Stimulated activated CD4-positive, alpha-beta T cell treated with anti-CD3 and anti-CD28 coated beads, Interleukin-15, amount 100 ng/mL, for 48 hours (primary cell): ENCODE measurements around the gene HMOX2.

ENCODE experiments used
- DNase-seq, 2 donors: peaks; one replicate each; pipeline ENCODE4 v3.0.0-alpha.2; 2020; ENCODE audit warnings: low read depth in 2 of 2

Gene HMOX2

DNA sequence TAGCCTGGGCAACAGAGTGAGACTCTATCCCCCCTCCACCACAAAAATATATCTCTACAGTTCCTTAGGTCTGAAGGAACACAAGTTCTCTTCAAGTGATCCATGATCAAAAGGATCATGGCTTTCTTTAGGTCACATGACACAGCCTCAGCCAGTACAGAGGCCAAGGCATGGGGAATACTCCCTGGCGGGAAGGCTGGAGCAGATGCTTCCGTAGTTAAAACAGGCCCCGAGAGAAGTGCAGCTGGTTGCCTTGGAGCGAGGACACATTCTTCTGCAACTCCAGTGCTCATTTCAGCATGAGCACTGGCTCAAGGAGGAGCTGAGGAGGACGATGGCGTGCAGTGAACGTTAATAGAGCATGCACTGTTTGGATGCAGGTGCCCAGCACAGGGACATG, 48.9 kb downstream of the HMOX2 start:
- no peak for DNase-seq

DNA sequence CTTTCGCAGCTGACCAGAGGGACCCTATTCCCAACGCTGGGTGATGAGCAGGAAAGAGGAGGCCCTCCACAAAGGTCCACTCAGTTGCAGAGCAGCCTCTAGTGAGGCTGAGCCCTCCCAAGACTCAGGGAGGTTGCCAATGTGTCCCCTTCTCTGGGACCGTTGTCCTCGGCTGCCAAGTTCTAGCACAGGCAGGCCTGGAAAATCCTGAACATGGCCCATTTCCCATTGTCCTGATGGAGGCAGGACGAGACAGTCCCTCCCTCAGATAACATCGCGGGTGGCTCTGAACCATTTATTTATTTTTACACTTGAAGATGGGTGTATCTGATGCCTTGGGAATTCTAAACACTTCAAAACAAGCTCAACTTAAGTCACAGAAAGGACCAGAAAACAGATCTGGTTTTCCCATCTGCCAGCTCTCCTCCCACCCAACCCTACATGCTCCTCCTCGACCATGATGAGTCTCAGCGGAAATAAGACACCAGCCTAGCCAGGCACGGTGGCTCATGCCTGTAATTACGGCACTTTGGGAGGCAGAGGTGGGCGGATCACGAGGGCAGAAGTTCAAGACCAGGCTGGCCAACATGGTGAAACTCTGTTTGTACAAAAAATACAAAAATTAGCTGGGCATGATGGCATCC, 49.6 kb downstream of the HMOX2 start:
- no peak for DNase-seq

DNA sequence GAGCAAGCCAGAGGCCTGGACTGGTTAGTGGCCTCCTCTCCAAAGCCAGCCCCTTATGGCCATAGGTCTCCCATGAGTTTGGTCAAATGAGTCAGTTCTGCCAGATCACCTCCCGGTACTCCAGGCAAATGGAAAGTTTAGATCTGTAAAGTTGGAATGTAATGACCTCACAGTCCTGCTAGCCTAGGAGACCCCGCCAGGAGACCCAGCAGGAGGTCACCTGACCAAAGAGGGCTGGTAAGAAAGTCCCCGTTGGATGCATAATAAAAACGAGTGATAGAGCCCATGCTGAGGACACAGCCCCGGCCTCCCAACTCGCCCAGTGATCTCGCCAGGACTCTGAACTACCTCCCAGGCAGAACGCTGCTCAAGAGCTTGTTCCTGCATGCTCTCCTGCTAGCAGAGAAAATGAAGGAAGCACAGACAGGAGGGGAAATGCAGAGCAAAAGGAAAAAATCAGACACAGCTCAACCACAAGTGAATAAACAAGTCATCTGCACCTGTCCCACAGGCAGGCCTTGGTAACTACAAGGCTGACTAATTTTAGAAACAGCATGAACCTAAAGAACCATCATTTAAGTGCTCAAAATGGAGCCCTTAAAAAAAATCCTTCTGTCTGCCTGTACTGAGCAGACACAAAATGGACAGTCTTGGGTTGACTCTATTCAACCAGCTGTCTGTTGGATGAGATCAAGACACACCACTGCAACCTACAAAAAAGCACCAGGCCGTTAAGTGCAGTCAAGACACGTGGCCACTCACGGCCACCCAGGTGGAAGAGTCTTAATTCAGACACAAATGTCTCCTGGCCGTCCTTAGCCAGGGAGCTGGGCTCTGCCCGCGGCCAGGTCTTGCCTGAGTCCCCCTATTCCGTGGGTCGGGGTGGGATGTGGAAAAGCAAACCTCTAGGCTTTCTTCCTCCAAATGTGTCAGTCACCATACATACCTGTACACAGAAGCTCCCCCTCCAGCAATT, 53.2 kb downstream of the HMOX2 start:
- no peak for DNase-seq

DNA sequence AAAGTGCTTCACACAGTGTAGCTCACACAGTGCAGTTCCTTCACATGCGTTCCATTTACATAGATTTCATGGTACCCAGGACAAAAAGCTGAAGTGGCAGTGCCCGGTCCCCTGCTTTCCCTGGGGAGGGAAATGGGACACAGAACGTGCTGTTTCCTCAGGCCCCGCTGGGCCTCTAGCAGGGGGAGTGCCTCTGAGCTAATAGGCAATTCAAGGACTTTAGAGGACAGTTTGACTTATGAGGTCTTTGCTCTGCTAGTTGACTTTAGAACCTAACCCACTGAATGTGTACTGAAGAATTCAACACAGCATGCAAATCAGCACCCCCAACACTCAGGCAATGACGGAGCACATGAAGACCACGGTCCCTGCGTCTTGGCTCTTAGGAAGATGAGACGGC, 55.6 kb downstream of the HMOX2 start:
- DNase-seq, result no peak

DNA sequence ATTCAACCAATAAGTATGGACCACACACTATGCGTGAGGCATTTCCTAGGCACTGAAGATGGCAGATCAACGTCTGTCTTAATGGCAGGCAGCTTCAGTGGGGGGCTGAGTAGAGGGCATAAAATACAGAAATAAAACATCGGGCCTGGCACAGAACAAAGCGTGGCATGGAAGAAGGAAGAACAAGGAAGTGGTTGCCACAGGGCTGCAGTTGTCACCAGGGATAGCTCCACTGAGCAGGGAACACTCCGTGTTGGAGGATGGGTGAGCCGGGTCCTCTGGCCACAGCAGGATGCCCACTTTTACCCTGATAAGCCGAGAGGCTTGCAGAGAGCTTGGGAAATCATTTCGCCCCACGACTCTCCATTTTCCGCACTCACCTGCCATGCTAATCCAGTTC, 56.0 kb downstream of the HMOX2 start:
- no peak for DNase-seq

DNA sequence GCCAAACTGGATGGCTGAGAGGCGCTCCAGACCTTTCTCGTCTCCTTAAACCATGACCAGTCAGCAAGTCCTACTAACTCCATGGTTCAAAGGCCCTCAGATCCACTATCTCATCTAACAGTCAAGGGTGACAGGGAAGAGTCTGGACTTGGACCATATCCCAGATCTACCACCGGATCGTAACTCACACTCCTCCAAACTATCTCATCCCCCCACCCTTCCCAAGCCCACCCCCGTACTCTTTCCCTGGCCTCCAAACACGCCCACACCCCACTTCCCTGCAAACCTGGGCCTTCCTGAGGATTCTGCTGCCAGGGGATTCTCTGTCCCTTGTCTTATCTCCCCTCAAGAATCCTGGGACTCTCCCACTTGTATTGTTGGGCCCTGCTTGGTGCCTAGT, 57.3 kb downstream of the HMOX2 start:
- DNase-seq, result no peak

DNA sequence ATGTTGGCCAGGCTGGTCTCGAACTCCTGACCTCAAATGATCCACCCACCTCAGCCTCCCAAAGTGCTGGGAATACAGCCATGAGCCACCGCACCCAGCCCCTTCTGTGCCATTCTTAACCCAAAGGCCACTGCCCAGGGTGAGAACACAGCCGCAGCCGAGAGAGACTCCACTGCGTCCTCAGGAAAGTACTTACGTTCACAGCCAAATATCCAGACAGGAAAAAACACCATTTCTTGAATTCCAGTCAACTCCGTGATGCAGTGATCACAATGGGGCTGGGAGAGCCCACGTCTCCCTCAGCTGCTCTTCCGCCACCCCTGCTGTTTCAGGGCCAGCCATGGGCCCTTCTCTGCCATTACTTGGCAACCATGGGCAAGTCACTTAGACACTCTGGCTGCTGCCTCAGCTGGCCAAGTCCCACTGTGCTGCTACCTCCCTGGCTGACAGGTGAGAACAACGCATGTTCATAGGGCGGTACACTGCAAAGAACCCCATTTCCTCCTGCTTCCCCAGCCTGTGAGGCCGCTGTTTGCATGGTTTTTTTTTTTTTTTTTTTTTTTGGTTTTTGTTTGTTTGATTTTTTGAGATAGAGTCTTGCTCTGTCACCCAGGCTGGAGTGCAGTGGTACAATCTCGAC, 58.1 kb downstream of the HMOX2 start:
- no peak for DNase-seq

DNA sequence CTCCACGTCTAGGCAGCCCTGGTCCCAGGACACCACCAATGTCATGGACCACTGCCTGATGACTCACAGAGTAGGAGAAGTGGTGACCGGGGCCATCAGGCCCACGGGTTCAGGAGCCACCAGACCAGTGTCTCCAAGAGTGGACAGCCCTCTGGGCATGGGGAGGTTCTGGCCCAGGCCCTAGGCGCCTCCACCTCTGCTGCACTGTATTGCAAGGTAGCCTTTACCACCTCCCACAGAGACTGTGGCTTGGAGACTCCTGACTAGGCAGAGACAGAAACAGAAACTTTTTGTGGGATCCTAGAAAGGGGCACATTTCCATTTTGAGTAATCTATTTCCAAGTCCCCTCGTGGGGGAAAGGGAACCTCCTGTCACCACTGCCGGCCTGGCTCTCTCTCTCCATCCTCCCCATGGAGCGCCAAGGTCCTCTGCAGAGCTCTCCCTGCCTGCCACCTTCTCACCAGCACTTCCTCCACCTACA, 59.5 kb downstream of the HMOX2 start:
- DNase-seq, result peak in 1 of 2 donors; percentile 14

DNA sequence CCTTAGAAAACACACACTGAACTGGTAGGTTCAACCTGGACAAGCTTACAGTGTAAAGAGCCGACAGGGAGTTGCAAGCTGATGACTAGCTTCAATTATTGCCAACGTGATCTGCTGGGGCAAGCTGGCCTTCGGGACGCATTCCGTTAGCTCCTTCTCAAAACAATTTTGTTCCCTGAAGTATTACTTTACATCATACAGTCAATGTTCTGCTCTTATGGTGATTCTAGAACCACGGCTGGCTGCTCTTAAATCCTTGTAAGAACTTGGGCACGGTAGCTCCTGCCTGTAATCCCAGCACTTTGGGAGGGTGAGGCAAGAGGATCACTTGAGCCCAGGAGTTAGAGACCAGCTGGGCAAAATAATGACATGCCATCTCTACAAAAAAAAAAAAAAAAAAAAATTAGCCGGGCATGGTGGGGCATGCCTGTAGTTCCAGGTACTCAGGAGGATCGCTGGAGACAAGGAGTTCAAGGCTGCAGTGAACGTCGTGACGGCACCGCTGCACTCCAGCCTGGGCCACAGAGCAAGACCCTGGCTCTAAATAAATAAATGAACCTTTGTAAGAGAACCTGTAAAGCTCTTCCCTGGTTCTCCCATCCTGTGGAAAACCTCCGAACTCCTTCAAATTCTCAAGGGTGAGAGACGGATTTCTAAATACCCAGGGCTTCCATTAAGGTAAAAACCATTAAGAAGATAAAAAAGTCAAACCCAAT, 60.4 kb downstream of the HMOX2 start:
- DNase-seq, result no peak

DNA sequence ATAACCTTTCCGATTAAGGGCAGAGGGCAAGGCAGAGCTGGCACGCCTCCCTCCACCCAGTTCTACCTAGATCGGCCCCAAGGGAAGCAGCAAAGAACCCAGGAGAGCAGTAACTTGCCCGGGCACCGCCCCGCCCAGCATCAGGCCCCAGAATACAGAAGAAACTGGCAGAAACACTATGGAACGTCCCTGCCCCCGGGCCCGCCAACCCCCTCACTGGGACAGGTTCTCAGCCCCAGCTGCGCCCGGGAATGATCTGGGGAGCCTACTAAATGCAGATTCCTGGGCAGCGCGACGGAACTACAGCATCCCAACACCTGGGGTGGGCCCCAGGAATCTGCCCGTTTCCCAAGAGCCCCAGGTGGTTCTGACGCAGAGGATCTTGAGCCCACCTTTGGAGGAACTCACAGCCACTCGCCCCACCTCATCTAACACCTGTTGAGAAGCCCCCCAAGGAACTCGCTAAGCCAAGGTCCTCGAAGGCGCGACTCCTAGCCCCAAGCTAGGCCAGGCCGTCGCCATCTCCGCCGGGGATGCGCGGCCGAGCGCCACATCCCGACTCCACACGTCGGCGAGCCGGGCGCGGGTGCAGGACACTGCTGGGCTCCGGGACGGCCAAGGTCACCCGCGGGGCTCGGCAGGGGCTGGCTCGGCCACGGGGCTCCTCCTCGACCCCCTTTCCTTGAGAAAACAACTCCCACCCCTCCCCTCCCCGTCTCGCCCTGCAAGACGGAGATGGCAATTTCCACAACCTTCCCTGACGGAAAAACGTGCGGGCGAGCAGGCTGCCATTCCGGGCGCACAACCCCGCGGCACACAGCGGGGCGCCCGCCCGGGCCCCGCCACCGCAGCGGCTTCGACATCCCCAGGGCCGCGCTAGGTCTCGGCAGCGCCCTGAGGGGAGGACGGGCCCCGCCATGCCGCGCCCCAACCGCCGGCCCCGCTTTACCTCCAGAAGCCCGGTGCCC, 61.5 kb downstream of the HMOX2 start:
- DNase-seq, result peak in 1 of 2 donors; percentile 8

DNA sequence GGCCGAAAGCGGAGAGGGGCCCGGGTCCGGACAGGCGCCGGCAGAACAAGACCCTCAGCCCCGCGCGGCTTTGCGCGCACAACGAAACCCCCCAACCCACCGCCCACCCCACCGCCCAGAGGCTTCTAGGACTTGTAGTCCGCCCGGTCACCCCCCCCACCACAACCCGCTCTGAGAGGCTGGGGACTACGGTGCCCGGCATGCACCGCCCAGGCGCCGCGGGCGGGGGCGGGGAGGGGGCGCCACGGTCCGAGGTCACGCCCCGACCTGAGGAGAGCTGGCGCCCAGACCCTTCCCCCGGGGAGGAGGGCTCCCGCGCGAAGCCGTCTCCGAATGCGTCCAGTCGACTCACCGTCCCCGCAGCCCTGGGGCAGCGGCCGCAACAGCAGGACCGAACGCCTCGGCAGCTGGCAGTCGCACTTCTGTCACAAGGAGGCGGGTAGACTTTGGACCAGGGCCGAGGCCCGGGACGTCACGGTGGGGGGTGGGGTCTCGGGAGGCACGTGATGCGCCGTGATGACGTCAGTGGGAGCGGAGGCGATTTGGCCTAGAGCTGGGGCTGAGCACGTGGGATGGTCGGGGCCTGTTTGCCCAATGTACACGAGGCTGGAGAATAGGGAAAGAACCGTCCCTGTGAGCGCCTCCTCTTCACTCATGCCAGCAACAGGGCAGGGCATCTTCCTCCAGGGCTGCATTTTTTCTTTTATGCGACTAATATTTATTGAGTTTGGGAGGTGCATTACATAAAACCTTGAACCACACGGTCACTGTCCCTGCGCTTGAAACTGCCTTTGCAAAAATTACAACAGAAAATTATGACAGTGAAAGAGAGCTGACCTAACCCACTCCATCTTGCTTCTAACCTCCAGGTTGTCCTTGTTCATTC, 62.4 kb downstream of the HMOX2 start, which contains the start of gene CDIP1:
CDIP1 (minus strand) TSS at position 424 of the 886 bp plus-strand sequence. CDS start 24,643 bp downstream, outside the sequence.
- DNase-seq, result peak; percentile 97 to 98

DNA sequence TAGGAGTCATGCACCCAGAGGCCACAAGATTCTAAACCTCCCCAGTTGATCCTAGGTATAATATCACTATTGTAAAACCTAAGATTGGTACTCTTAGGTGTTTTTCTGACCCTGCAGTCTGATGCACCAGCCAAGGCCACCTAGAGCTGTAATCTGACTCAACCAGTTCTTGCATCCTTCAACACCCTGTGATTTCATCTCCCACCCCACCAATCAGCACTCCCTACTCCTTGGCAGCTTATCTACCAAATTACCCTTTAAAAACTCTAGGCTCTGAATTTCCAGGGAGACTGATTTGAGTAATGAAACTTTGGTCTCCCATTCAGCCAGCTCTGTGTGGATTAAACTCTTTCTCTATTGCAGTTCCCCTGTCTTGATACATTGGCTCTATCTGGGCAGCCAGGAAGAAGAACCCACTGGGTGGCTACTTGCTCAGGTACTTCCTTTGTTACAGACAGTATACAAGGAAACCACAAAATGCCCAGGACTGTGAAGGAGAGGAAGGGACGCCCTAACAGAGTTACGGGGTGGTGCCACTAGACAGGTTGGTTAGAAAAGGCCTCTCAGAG, 63.6 kb downstream of the HMOX2 start:
- DNase-seq, result no peak

DNA sequence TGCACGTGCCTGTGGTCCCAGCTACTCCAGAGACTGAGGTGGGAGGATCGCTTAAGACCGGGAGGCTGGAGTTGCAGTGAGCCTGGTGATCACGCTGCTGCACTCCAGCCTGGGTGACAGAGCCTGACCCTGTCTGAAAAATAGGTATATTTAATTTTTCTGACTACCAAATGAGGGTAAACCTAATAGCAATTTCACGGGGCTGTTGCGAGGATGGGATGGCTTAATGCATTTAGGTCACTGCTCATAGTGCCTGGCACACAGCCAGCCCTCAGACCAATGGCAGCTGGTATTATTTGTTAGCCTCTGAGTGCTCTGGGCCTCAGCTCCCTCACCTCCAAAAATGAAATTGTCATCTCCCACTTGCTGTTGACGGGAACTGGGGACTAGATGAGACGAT, 68.3 kb downstream of the HMOX2 start:
- no peak for DNase-seq

DNA sequence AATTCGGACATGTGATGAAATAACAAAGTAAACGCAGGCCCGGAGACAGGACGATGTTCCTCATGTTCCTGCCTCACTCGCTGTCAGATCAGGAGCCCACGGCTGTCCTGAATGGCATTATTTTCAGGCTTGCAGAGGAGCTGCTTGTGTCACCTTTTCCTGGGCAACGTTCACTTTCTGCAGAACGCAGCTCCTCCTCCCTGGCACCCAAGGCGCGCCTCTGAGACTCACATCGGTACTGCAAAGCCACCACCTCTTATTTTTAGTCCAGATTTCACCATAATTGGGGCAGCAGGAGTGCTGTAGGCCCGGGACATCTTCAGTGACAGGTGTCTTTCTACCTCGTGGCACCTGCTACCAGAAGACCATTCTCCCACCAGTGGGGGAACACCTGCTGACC, 71.9 kb downstream of the HMOX2 start:
- no peak for DNase-seq

DNA sequence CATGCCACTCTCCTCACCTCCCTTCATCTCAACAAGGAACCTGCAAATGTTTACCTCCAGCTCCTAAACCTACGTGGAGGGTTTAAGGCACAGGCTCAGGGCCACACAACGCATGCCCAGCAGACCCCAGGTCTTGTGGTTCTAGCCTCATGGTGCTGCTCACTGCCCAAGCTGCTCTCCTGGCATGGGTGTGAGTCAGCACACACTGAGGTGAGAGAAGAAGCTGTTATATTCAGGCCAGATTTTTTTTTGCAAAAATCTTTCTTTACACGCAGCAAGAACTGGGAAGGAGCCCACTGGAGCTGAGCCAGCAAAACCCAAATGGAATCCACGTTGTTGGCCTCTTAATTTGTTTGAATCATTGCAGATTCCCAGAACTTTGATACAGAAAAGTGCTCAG, 74.4 kb downstream of the HMOX2 start:
- no peak for DNase-seq

DNA sequence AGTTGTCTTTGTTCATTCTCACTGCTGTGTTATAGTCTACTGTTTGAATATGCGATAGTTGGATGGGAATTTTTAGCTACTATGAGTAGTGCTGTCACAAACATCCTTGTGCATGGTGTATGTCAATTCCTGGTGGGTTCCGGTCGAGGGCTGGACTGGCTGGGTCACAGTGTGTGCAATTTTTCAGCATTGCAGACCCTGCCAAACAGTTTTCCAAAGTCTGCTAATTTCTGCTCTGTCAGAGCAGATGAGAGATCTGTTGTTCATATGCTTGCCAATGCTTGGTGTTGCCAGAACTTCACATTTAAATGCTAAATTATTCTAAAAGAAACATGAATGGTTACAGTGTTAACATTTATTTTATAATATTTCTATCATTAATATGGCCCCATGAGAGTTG, 76.3 kb downstream of the HMOX2 start:
- no peak for DNase-seq

DNA sequence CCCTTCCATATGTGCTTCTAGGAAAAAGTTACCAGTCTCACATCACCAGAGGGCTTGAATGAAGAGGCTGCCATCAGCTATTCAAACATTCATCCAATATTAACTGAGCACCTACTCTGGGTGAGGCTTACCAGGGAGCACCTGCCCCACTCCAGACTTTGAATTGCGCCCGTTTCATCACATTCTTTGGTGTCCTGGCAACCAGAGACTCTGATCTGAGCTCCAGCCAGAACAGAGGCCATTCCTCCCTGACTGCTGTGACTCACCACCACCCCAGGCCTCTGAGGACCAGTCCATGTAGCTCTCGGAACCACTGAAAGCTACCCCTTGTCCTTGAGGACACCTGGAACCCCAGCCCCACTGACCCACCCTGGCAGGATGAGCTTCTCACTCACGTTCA, 79.9 kb downstream of the HMOX2 start, which contains the start of gene C16orf96:
C16orf96 (plus strand) TSS at position 229 of the 400 bp plus-strand sequence; CDS start at position 379, 150 bp downstream.
- DNase-seq, result no peak

DNA sequence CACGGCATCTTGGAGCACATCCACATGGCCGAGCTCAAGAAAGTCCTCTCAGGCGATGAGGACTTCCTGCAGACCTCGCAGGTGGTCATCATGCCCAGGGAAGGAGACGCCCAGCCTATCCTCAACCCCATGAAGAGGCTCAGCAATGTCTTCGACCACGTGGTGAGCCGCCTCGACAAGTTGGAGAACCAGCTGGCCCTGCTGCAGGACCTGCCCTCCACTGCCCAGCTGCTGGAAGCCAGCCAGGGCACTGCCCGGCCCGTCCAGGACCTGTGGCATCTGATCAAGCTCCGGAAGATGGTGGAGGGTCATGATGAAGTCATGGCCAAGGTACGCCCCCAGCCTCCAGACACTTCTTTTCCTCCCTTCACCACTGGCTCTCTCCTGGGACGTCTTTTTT, 80.4 kb downstream of the HMOX2 start:
- DNase-seq, result no peak

DNA sequence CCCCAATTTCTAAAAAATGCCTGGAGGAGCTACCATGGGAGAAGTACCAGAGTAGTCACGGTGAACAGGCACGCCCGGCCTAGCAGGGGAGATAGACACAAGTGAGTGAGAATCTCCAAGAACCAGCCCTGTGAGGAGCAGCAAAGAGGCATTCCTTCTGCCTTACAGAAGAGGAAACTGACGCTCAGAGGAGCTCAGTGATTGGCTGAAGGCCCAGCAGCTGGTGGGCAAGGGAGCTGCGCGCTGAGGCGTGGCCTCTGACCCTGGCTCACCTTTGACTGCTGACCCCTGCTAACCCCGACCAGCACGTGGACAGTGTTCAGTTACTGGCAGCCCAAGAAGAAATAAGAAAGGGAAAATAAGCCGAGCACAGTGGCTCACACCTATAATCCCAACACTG, 81.8 kb downstream of the HMOX2 start:
- DNase-seq, result no peak
